GM12873 (cell line): ENCODE data around the gene GOLPH3.

ENCODE experiments used
- TF ChIP-seq, protein P1 (sequence below): IDR thresholded peaks from 2 replicates; pipeline ENCODE4 v1.5.1; 2012; ENCODE audit warnings: low read depth, mild to moderate bottlenecking, moderate library complexity, low read length, control low read depth; ENCODE audit not compliant: insufficient read depth; ENCODE audit errors: missing control alignments

Gene GOLPH3

DNA sequence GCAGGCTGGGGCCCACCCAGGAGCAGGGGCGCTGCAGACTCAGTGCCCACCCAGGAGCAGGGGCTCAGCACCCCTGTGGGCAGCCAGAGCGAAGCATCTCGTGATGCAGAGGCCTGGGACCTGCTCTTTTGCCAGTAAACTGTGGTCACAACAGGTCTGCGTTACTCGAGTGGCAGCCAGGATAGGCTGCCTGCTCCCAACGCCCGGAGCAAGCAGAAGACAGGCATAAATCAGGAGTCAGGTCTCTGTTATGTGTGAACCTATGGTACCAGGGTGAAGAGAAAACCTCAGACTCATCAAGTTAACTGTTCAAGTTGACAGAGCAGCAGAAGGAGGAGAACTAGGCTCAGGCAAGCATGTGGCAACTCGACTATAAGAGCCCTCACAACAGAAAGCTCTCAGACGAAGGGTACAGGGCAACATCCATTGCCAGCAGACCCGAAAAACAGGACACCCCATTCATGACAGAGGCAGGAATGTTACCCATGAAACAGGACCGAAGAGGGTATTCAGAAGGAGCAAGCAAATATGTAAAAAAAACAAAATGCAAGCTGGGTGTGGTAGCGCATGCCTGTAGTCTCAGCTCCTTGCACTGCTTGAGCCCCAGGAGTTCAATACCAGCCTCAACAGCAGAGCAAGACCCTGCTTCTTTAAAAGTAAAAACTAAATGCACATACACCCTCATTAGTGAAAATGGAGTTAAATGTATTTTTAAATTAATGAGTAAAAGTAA, 71.7 kb downstream of the GOLPH3 start:
- TF ChIP-seq, protein P1, sequence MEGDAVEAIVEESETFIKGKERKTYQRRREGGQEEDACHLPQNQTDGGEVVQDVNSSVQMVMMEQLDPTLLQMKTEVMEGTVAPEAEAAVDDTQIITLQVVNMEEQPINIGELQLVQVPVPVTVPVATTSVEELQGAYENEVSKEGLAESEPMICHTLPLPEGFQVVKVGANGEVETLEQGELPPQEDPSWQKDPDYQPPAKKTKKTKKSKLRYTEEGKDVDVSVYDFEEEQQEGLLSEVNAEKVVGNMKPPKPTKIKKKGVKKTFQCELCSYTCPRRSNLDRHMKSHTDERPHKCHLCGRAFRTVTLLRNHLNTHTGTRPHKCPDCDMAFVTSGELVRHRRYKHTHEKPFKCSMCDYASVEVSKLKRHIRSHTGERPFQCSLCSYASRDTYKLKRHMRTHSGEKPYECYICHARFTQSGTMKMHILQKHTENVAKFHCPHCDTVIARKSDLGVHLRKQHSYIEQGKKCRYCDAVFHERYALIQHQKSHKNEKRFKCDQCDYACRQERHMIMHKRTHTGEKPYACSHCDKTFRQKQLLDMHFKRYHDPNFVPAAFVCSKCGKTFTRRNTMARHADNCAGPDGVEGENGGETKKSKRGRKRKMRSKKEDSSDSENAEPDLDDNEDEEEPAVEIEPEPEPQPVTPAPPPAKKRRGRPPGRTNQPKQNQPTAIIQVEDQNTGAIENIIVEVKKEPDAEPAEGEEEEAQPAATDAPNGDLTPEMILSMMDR = no peak

DNA sequence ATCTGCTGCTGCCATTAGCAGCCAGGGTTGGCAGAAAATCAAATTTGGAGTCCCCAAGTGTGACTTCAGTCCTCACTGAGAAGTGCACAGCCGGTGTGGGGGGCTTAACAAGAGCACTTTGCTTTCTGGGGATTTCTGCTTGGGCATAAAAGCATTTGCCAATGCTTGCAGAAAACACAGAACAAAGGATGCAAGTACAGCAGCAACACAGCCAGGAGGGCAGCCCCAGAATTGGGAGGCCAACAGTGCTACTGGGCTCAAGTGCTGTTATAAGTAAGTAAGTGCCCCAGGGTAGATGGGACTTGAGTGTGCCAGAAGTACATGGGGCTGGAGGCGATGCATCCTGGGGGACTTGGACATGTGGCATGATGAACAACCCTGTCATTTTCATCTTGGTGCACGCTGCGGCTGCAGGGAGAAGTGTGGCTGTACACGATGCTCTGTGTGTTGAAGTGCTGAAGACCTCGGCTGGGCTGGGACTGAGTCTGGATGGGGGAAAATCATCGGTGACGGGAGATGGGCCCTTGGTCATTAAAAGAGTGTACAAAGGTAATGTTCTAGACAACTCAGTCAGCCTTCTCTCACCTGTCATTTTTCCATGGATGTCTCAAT, 73.3 kb downstream of the GOLPH3 start:
- TF ChIP-seq, protein P1 = no peak

DNA sequence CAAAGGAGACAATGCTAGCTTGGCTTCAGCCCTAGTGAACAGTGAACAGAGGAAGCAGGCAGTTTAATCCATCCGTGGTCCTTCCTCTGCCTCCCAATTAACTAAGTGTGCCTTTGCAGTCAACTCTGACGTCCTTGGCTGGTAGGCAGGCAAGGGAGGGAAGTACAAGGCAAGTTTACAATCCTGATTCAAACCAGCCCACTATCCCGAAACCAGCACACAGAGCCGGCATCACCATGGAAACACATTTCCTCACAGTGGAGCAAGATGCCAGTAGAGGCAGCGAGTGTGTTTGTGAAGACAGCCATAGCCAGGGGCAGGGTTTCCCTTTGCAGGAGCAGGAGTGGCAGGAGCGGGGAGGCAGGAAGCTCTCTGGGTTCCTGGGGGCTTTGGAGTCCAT, 73.9 kb downstream of the GOLPH3 start:
- TF ChIP-seq, protein P1 = no peak

DNA sequence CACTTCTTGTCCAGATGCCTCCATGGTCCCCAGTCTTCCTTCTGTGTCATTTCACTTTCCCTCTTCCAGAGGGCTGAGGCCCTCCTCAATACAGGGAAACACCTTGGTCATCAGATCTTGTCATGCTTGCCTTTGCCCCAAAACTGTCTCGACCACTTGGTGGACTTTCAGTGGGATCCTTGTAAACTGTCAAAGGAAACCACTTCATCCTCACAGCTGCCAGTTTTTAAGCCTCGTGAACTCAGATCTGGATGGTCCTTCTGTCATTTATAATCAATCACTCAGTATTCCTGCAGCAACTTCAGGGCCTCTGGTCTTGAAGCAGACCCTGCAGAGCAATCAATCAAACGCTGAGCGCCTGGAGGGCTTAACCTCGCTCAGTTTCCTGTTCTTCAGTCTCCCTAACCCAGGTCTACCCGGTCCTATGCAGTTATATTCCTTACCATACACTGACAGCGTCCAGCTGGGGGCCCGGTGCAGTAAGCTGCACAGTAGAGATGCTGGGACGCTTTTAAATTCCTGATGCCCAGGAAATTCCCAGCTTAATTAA, 74.6 kb downstream of the GOLPH3 start:
- TF ChIP-seq, protein P1 = no peak

DNA sequence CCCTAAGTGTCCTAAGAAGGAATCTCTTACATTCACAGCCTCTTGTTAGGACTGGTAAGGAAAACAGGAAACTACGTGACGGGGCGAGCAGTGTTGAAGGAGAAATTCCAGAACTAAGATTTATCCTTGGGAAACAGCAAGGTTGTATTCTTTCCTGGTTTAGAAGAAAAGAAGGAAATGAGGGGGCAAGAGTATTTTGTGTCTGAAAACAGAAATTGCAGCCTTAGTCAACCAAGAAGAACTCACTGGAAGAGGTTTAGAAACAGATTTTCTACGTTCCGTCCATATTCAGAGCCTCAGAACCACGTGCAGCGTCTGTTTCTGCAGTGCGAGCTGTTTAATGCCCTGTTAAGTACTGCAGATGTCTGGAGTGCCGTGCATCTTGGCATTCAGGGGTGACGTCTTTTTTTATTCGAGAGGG, 75.2 kb downstream of the GOLPH3 start:
- TF ChIP-seq, protein P1 = no peak

DNA sequence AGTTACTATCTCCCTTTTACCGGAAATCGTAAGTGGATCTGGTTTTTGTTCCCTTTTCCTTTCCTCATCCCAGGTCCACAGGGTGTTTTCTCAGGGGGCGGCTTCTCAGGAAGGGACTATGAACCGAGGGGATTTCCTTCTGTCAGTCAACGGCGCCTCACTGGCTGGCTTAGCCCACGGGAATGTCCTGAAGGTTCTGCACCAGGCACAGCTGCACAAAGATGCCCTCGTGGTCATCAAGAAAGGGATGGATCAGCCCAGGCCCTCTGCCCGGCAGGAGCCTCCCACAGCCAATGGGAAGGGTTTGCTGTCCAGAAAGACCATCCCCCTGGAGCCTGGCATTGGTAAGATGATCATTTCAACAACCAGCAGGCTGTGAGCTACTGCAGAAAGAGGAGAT, 75.8 kb downstream of the GOLPH3 start:
- TF ChIP-seq, protein P1 = no peak

DNA sequence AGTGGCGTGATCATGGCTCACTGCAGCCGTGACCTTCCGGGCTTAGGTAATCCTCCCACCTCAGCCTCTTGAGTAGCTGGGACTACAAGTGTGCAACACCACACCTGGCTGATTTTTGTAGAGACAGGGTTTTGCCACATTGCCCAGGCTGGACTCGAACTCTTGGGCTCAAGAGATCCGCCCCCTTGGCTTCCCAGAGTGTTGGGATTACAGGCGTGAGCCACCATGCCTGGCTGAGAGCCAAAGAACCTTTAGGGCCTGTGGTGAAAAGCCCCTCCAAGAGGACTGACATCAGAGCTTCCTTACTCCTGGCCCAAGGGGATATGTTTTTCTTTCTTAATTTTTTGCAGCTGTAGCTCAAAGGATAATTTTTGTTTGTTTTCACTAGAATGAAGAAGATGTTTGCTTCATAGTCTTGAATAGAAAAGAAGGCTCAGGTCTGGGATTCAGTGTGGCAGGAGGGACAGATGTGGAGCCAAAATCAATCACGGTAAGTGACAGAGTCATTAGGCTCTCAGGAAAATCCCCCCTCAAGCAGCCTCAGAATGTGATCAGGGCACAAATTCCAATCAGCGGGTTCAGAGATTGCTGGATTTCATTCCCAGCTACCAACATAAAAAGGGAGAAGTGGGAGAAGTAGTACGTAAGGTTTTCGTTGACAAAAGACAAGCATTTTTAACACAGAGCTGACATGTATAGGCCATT, 77.1 kb downstream of the GOLPH3 start:
- TF ChIP-seq, protein P1 = no peak
